ENCODE measurements around the gene UBQLN3. TPM values are rescaled to one million over a fixed set of nuclear protein-coding genes. Genes with fewer than 3 reads are reported as not detected.

The UBQLN3 gene
- total and polyA plus RNA-seq, 2 of the 4 experiments (the other 2 are of a cell fraction) = not detected

Other genes with a start within 250 kb of the UBQLN3 start
- gene HBE1, start 240.0 kb downstream of the UBQLN3 start, total RNA-seq (2012; rRNA removed) = 1.4 and 3.2 TPM in 2 replicates
- gene HBE1, start 240.0 kb downstream of the UBQLN3 start, polyA plus RNA-seq (2012; rRNA removed) = 7.7 and 12.7 TPM in 2 replicates
- gene OR51B4, start 208.0 kb downstream of the UBQLN3 start, total RNA-seq (2012; rRNA removed) = not detected in 2 replicates
- 0.11 TPM in 1 of 2 replicates, not detected in the other for gene OR51B4, start 208.0 kb downstream of the UBQLN3 start, polyA plus RNA-seq (2012; rRNA removed)
- not detected in 2 replicates for gene OR51B2, start 185.7 kb downstream of the UBQLN3 start, total RNA-seq (2012; rRNA removed)
- gene OR51B2, start 185.7 kb downstream of the UBQLN3 start, polyA plus RNA-seq (2012; rRNA removed) = not detected in 2 replicates
- 0.54 and 0.56 TPM in 2 replicates for gene OR51B5, start 166.4 kb downstream of the UBQLN3 start, total RNA-seq (2012; rRNA removed)
- 0.09 and 0.29 TPM in 2 replicates for gene OR51B5, start 166.4 kb downstream of the UBQLN3 start, polyA plus RNA-seq (2012; rRNA removed)
- not detected in 2 replicates for gene OR51B6, start 158.4 kb downstream of the UBQLN3 start, total RNA-seq (2012; rRNA removed)
- gene OR51B6, start 158.4 kb downstream of the UBQLN3 start, polyA plus RNA-seq (2012; rRNA removed) = not detected in 2 replicates
- 0.54 and 0.56 TPM in 2 replicates for gene OR51M1, start 126.1 kb downstream of the UBQLN3 start, total RNA-seq (2012; rRNA removed)
- 0.67 and 0.87 TPM in 2 replicates for gene OR51M1, start 126.1 kb downstream of the UBQLN3 start, polyA plus RNA-seq (2012; rRNA removed)
- gene OR51Q1, start 87.8 kb downstream of the UBQLN3 start, total RNA-seq (2012; rRNA removed) = not detected in 2 replicates
- gene OR51Q1, start 87.8 kb downstream of the UBQLN3 start, polyA plus RNA-seq (2012; rRNA removed) = not detected in 2 replicates
- not detected in 2 replicates for gene OR51I1, start 68.4 kb downstream of the UBQLN3 start, total RNA-seq (2012; rRNA removed)
- not detected in 2 replicates for gene OR51I1, start 68.4 kb downstream of the UBQLN3 start, polyA plus RNA-seq (2012; rRNA removed)
- not detected in 2 replicates for gene OR51I2, start 60.6 kb downstream of the UBQLN3 start, total RNA-seq (2012; rRNA removed)
- not detected in 2 replicates for gene OR51I2, start 60.6 kb downstream of the UBQLN3 start, polyA plus RNA-seq (2012; rRNA removed)
- gene OR52D1, start 21.3 kb downstream of the UBQLN3 start, total RNA-seq (2012; rRNA removed) = not detected in 2 replicates
- not detected in 2 replicates for gene OR52D1, start 21.3 kb downstream of the UBQLN3 start, polyA plus RNA-seq (2012; rRNA removed)
- gene UBQLNL, start 6.7 kb upstream of the UBQLN3 start, total RNA-seq (2012; rRNA removed) = 0.18 TPM in 1 of 2 replicates, not detected in the other
- 0.47 and 0.48 TPM in 2 replicates for gene UBQLNL, start 6.7 kb upstream of the UBQLN3 start, polyA plus RNA-seq (2012; rRNA removed)
- gene OR52H1, start 38.6 kb upstream of the UBQLN3 start, total RNA-seq (2012; rRNA removed) = 0.18 and 0.28 TPM in 2 replicates
- not detected in 2 replicates for gene OR52H1, start 38.6 kb upstream of the UBQLN3 start, polyA plus RNA-seq (2012; rRNA removed)
- not detected in 2 replicates for gene OR52B6, start 70.9 kb upstream of the UBQLN3 start, total RNA-seq (2012; rRNA removed)
- gene OR52B6, start 70.9 kb upstream of the UBQLN3 start, polyA plus RNA-seq (2012; rRNA removed) = not detected in 2 replicates
- 3.9 and 5.0 TPM in 2 replicates for gene TRIM6, start 86.7 kb upstream of the UBQLN3 start, total RNA-seq (2012; rRNA removed)
- 3.7 and 4.7 TPM in 2 replicates for gene TRIM6, start 86.7 kb upstream of the UBQLN3 start, polyA plus RNA-seq (2012; rRNA removed)
- 8.6 and 12.5 TPM in 2 replicates for gene TRIM34, start 115.0 kb upstream of the UBQLN3 start, total RNA-seq (2012; rRNA removed)
- 5.3 and 6.1 TPM in 2 replicates for gene TRIM34, start 115.0 kb upstream of the UBQLN3 start, polyA plus RNA-seq (2012; rRNA removed)
- 49.1 and 58.0 TPM in 2 replicates for gene TRIM5, start 175.1 kb upstream of the UBQLN3 start, total RNA-seq (2012; rRNA removed)
- gene TRIM5, start 175.1 kb upstream of the UBQLN3 start, polyA plus RNA-seq (2012; rRNA removed) = 26.3 and 32.6 TPM in 2 replicates
- gene TRIM22, start 179.8 kb upstream of the UBQLN3 start, total RNA-seq (2012; rRNA removed) = 39.4 and 46.8 TPM in 2 replicates
- gene TRIM22, start 179.8 kb upstream of the UBQLN3 start, polyA plus RNA-seq (2012; rRNA removed) = 30.4 and 43.6 TPM in 2 replicates
- not detected in 2 replicates for gene OR56B1, start 226.5 kb upstream of the UBQLN3 start, total RNA-seq (2012; rRNA removed)
- not detected in 2 replicates for gene OR56B1, start 226.5 kb upstream of the UBQLN3 start, polyA plus RNA-seq (2012; rRNA removed)
- gene OR52N4, start 244.3 kb upstream of the UBQLN3 start, total RNA-seq (2012; rRNA removed) = not detected in 2 replicates
- gene OR52N4, start 244.3 kb upstream of the UBQLN3 start, polyA plus RNA-seq (2012; rRNA removed) = not detected in 2 replicates